ENCODE data around the gene FAM200C.

- no peak for TF ChIP-seq CTCF (conservative IDR thresholded peaks at IDR 0.05; ENCODE audit: low read length)
- TF ChIP-seq EZH2phosphoT487 (IDR thresholded peaks at IDR 0.05; ENCODE audit: borderline replicate concordance, low read depth, low read length) = no peak
These were observed 40.0 kb downstream of the FAM200C start for GRCh38 chr5:160359816-160360215.
